HG02571 (cell line): ENCODE measurements around the gene SEC22A.
"Not testable (repeated sequence)": the region's sequence is repeated elsewhere in the genome, so short reads cannot be mapped to it uniquely, and the experiment has no call there.

Experiments
- ATAC-seq: cut with Tn5 transposase; IDR thresholded peaks from one replicate; pipeline ENCODE4 v1.9.1; 2021; ENCODE audit warnings: mild to moderate bottlenecking, moderate library complexity; ENCODE audit not compliant: unreplicated experiment

SEC22A gene

DNA sequence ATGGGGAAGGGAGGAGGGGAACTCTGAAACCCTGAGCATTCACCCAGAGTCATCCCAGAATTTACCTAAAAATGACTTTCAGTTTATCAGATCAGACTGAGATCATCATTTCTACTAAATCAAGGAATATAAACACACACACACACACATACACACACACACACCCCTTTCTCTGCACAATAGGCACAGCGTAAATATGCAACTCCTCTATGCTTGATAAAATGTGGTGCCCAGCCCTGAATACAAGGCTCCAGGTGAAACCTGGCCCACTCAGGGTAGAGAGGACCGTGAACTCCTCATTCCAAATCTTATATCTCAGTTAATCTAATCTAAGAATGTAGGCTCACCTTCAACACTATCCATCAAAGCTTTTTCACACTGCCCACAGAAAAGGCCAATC lies 31.8 kb upstream of the SEC22A start:
- ATAC-seq, result no peak

DNA sequence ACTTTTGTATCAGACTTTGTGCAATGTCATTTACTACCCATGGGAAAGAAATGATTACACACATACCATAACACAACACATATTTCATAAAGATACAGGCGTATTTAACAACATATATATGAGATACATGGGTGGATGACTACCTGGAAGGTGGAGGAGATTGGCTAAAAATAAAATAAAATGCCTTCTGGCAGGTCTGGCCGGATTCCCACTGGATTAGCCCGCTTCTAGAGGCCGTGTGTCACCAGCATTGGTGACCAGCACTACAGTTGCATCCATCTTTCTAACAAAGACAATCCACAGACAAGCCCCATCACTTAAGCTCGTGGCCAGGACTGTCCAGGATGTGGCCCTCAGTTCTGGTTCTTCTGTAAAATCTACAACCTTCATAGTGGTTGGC lies 21.0 kb upstream of the SEC22A start:
- no peak for ATAC-seq

DNA sequence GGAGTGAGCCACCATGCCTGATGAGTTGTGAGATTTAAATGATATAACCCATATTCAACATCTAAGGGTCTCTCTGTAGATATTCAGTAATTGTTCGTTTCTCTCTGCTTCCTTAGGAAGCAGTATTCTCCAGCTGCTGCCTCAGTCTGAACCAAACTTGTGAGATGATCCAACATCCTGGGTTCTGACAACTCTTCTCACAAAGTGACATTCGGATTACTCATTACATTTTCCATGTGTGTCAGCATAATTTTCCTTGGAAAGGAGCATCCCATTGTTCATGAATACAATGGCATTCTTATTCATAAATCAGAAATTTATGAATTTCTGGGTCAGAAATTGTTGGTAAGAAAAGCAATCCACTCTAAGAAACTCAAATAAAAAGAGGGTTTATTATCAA lies 15.0 kb upstream of the SEC22A start:
- no peak for ATAC-seq

DNA sequence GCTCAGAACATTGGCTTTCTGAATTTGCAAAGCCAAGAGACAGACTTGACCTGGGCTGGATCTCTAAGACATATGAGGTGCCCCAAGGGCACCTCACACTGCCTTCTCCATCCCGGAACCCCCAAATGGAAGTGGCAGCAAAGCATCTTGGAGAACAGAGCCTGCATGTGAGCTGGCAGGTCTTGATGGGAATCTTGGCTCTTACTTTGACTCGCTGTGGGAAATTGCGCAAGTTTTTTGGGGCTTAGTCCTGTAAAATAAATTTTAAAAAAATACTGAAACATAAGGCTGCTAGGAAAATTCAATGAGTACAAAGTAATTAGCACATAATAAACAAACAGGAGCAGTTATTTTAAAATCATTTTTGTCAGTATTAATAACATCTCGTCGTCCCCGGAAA lies 13.7 kb upstream of the SEC22A start:
- no peak for ATAC-seq

DNA sequence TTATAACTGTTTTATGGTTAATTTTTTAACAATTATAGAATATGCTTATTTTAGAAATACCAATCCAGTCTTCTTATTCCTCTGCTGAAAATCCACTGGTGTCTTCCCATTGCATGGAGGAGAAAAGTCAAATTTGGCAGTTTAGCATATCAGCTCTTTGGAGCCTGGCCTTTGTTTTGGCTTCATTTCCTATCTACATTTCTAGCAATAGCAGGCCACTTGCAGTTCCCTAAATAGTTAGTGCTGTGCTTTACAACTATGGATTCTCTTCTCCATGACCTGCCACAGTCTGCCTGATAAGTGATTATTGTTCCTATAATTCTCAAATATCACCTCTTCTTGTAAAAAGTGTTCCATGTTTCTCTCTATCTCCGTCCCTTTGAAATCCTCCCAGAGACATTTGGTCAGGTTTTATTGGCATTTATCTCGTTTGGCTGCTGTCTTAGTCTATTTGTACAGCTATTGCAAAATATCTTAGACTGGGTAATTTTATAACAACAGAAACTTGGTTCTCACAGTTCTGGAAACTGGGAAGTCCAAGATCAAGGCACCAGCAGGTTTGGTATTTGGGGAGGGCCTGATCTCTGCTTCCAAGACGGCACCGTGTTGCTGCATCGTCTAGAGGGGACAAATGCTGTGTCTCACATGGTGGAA lies 8.2 kb upstream of the SEC22A start:
- no peak for ATAC-seq

DNA sequence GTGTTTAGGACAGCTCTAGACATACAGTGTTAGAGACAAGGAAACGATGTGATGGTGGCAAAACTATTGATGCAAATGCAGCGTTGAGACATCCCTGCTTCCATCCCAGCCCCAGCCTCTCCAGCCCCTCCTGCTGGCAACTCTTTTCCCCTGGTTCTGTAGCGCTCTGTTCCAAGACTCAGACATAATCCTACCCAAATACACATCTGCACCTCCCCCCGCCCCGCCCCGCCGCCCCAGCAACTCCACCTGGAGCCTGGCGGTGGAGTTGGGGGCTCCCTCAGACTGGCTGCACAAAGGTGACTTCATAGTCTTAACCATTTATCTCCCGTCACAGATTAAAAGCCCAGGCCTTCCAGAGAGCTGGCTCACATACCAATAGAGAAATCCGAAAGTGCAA lies 7.2 kb upstream of the SEC22A start:
- no peak for ATAC-seq

DNA sequence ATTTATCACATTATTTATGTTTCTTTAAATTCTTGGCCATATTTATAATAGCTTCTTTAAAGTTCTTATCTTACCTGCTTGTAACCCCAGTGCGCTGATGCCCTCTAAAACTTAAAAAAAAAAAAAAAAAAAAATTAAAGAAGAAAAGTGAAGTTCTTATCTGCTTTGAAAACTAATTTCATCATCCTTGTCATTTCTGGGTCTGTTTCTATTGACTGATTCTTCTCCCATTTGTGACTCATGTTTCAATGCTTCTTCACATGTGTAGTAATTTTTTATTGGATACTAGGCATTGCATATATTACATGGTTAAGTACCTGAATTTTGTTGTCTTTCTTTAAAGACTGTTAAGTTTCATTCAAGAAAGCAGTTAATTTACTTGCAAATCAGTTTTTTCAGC lies 3.4 kb upstream of the SEC22A start:
- ATAC-seq, result no peak

DNA sequence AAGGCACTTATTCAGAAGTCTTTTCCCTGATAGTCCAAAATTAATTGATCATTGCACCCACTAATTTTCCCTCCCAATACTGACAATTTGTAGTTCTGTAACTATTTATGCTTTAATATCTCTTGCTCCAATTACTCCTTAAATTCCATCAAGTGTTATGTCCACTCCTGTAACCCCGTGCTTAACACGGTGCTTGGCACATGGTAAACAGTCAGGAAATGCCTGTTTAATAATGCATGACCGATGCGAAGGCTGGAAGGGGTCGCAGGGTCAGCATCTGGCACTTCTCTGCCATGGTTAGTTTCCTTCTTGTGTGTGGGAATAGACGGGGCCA lies 553 bp upstream of the SEC22A start:
- no peak for ATAC-seq

DNA sequence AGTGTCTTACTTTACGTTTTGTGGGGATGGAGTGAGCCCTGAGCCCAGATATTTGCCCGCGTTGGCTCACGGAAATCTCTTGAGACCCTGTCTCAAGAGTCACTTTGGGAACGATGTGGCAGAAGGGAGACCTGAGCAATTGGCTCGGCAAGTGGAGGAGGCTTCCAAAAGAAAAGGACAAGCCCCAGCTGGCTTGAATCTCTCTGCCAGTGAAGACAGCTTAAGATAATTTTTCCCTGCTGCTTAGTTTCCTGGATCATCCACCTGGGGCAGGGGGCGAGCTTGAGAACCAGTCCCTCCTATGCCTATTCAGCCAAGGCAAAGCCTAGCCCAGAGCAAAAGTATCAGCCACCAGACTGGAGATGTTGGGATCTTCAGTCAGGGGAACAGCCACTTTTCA lies 708 bp downstream of the SEC22A start:
- no peak for ATAC-seq

DNA sequence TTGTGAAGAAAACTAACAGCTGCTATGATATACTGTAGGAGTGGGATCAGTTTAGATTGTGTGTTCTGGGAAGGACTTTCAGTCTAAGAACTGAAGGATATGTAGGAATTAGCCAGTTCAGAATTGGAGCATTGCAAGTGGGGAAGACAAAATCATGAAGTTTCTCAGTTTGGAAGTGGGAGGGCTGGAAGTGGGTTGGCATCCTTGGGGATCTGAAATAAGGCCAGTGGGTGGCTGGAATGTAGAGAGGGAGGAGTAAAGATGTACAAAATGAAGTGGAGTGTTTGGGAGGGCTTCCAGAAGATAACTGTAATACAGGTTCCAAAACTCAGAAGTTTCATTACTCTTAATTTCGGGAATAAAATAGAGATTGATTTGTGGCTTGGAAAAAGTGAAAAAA lies 17.2 kb downstream of the SEC22A start:
- no peak for ATAC-seq

DNA sequence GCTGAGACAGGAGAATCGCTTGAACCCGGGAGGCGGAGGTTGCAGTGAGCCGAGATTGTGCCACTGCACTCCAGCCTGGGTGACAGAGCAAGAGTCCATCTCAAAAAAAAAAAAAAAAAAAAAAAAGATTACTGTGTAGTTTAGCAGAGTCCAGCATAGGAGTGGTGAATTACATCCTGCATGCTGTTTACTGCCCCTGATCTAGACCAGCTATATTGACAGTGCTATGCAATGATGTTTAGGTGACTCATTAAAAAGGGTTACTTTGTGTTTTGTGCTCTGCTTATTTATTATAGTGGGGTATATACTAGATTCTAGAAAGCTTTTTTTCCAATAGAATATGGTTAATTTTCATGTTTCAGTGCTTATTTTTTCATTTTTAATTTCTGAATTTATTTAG lies 19.6 kb downstream of the SEC22A start:
- not testable (repeated sequence) for ATAC-seq

DNA sequence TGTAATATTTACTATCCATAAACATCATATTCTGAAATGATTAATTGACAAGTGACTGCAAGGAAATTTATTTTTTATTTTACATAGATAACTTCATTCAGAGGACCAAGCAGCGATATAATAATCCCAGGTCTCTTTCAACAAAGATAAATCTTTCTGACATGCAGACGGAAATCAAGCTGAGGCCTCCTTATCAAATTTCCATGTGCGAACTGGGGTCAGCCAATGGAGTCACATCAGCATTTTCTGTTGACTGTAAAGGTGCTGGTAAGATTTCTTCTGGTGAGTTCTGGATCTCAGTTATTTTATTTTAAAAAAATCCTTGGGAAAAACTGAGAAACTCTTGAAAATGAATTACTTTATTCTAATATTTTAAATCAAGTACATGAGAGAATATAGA lies 23.3 kb downstream of the SEC22A start:
- ATAC-seq, result no peak

DNA sequence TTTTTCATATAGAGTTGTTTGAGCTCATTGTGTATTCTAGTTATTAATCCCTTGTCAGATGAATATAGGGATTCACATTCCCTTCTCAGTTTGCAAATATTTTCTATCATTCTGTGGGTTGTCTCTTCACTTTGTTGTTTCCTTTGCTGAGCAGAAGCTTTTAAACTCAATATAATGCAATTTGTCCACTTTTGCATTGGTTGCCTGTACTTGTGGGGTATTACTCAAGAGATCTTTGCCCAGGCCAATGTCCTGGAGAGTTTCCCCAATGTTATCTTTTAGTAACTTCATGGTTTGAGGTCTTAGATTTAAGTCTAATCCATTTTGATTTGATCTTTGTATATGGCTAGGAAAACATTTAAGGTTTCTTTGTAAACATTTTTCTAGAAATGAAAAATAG lies 24.8 kb downstream of the SEC22A start:
- no peak for ATAC-seq

DNA sequence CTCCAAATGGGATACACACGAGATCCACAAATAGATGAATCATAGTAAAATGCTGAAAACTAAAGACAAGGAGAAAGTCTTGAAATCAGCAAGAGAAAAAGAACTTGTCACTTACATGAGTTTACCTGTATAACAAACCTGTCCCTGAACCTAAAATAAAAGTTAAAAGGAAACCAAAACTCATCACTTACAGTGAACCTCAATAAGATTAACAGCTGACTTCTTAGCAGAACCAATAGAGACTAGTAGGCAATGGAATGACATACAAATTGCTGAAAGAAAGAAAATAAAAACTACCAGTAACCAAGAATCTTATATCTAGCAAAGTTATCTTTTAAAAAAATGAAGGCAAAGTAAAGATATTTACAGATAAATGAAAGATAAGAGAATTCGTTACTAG lies 27.4 kb downstream of the SEC22A start:
- no peak for ATAC-seq

DNA sequence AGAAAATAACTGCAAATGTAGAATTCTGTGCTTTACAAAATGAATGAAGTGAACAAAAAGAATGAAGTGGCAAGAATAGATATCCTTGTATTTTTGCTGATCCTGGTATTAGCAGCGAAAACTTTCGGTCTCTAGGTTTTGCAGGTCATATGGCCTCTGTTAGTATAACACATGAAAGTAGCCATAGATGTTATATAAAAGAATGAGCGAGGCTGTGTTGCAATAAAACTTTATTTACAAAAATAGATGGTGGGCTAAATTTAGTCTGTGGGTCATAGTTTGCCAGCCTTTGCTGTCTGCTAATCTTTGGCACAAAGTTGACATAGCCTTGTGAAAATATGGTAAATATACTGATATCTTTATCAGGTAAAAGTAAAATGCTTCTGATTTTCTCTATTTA lies 35.2 kb downstream of the SEC22A start:
- no peak for ATAC-seq

DNA sequence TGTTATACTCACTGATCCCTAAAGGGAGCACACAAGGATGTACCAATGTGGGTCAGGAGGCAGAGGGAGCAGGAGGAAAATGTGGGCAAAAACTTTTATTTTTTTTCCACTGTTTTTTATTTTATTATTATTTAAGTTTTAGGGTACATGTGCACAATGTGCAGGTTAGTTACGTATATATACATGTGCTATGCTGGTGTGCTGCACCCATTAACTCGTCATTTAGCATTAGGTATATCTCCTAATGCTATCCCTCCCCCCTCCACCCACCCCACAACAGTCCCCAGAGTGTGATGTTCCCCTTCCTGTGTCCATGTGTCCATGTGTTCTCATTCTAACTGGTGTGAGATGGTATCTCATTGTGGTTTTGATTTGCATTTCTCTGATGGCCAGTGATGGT lies 37.4 kb downstream of the SEC22A start:
- not testable (repeated sequence) for ATAC-seq

DNA sequence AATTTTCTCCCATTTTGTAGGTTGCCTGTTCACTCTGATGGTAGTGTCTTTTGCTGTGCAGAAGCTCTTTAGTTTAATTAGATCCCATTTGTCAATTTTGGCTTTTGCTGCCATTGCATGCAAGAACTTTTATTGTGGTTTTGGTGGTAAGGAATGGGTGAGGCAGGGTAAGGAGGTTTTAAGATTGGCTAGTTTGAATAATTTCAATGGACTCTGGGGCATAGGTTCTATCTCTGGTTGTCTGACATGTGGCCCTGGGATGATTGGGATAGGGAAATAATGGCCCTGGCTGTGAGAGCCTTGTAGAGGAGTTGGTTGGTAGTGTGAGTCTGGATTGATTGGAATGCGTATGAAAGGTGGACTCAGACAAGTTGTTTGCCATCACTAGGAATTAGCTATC lies 38.0 kb downstream of the SEC22A start:
- ATAC-seq, result no peak

DNA sequence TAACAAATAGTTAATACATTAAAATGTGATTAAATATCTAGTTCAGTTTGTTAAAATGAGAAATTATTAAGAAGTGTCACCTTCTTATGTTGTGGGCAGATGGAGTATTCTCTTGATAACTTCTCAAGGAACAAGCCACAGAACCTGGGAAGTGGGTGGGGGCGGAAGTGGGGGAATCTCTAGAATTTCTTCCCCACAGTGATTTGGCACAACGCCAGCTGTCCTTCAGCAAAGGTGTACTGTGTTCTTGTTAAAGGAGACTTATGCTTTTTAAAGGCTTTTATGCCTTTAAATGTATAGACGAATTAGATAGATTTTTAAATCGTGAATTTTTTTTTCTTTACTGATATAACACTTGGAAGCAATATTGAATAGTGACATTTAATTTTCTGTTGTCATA lies 42.4 kb downstream of the SEC22A start:
- ATAC-seq, result no peak

DNA sequence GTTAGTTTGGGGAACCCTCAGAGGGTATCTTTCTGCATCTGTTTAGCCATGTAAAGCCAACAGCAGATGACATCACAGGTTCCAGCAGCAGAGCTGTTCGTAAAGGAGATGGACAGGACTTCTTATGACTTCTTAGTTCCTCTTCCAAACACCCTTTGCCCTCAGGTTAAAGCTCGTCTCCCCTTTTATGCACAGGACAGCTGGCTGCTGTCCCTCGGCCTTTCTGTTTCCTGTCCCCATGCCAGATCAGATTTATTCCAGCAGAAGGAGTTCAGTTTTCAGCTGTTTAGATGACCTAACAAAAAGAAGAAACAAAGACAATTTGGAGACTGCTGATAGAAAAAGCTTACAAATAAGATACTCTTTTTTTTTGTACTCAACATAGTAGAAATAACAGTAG lies 45.1 kb downstream of the SEC22A start:
- no peak for ATAC-seq

DNA sequence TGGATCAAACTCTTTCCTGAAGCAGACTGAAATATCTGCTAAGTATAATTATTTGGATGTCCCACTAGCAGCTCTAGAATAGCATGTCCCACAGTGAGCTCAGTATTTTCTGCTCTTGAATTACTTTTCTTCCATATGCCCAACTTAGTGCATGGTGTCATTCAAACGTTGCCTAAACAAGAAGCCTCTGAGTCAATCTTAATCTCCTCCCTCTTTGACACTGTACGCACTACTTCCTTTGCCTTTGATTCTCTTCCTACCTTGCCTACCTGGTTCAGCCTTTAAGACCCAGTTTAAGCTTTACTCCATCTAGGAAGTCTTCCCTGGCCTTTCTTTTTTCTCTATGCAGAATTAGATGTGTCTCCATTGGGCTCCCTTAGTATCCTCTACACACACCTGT lies 54.5 kb downstream of the SEC22A start:
- ATAC-seq, result no peak

DNA sequence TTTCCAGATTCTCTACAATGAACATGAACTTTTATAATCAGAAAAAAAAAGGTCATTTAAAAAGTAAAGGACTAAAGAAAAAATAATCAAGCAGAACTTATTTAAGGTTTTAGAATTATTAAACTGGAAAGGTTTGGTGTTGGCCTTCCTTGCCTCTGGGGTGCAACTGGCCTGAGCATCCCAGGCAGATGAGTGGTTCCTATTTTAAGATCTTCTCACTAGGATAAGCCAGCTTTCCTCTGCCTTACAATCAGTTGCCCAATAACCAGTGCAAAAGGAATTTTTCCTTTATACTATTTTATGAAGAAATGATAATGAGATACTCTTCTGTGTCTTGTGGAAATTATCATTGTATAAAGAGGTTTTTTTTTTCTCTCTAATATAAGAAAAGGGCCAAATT lies 56.6 kb downstream of the SEC22A start:
- ATAC-seq, result no peak

DNA sequence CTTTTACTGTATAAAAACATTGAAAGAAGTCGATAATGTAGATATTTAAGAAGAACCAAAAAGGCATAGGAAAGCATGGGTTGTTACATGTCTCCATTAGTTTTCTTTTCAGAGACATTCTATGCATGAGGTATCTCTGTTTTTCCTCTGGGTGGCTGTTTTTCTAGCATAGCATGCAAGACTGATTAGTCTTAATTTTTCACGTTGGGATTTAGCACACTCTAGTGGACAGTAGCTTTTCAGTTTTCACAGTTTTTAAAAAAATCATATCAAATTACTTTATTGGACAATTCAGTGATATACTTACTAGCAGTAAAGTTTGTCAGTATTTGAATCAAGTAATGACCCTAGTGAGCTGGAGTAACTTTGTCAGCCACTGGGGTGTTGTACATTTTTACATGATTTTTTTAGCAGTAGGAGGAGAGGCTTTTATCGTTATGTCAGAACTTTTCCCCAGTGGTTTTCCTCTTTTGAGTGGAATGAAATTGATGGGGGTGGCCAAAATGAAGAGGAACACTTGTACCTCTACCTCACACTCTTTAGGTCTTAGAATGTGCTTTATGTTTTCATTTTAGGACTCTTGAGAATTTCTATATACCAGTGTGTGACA lies 57.2 kb downstream of the SEC22A start:
- no peak for ATAC-seq

DNA sequence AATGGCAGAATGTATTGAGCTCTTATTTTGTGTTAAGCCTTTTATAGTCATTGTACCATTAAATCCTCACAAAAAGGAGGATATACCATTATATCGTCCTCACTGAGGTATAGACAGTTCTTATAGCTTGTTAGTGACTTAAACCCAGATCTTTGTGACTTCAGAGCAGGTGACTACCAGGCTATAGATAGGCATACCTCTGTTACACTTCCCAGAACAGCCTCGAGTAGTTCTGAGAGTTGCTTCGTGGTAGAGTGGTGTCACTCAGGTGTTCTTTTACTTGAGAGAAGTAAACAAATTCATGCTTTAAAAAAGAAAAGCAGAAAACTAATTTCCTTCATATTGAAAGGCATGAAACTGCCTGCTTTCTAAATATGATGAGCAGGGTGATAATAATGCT lies 59.9 kb downstream of the SEC22A start:
- peak; percentile 70 for ATAC-seq
